Forelimb muscle (tissue), 1 donor: ENCODE data around the gene SPOCK2. TPM values are rescaled to one million over a fixed set of nuclear protein-coding genes. Genes with fewer than 3 reads are reported as not detected.

ENCODE experiments used
- DNase-seq: peaks from one replicate; pipeline ENCODE4 v3.0.0-alpha.2; 2013; ENCODE audit warnings: low read depth
- polyA plus RNA-seq: library from polyadenylated mRNA; unstranded; fragments of 120-200 nt; gene quantifications from one replicate; pipeline ENCODE4 v1.2.1, GENCODE V29; 2013; ENCODE audit not compliant: insufficient read length

Gene SPOCK2
- polyA plus RNA-seq, 1 donor: 3.4 TPM

GRCh38 chr10:72011976-72012512 is 76.3 kb downstream of the SPOCK2 start:
- no peak for DNase-seq

GRCh38 chr10:72011468-72011867 is 76.9 kb downstream of the SPOCK2 start:
- DNase-seq: no peak

- no peak for DNase-seq
These were observed 77.3 kb downstream of the SPOCK2 start for GRCh38 chr10:72011016-72011415.

GRCh38 chr10:72010234-72010973 is 77.9 kb downstream of the SPOCK2 start:
- no peak for DNase-seq

GRCh38 chr10:72009425-72010081 is 78.8 kb downstream of the SPOCK2 start:
- no peak for DNase-seq

GRCh38 chr10:72009051-72009424 is 79.3 kb downstream of the SPOCK2 start:
- DNase-seq: no peak

Other genes with a start within 250 kb of the SPOCK2 start
- 450 TPM for gene PSAP, start 237.3 kb downstream of the SPOCK2 start, polyA plus RNA-seq
- gene CHST3, start 124.2 kb downstream of the SPOCK2 start, polyA plus RNA-seq: 12.4 TPM
- 130 TPM for gene ANAPC16, start 127.5 kb upstream of the SPOCK2 start, polyA plus RNA-seq
- gene ASCC1, start 127.7 kb upstream of the SPOCK2 start, polyA plus RNA-seq: 25.5 TPM
- 65.6 TPM for gene DDIT4, start 185.4 kb upstream of the SPOCK2 start, polyA plus RNA-seq